ENCODE data around the gene RBM3. TPM values are rescaled to one million over a fixed set of nuclear protein-coding genes. Genes with fewer than 3 reads are reported as not detected.
"Not testable (repeated sequence)": the region's sequence is repeated elsewhere in the genome, so short reads cannot be mapped to it uniquely, and the experiment has no call there.

Gene RBM3
- total RNA-seq (100 to 1,000 TPM in 2 of 4 donors, 10 to 100 TPM in 2; 15.9 to 206 (median 83.2) TPM), polyA plus RNA-seq (100 to 1,000 TPM in 1 of 3 donors, 10 to 100 TPM in 2; 26.4 to 137 (median 68.9) TPM)
- long read RNA-seq, donor 1, transcript RBM3-203 (7 exons, 2,162 nt): major isoform, 12 of 20 reads
- long read RNA-seq, donor 1, partial matches to known transcripts: 0 of 20 reads
- long read RNA-seq, donor 1, other reads (novel, unspliced or antisense): 5 of 20 reads
- long read RNA-seq, donor 2, transcript RBM3-203 (7 exons, 2,162 nt): major isoform, 167 of 192 reads
- long read RNA-seq, donor 2, transcript RBM3-208 (6 exons, 724 nt): minor isoform, 5 of 192 reads
- long read RNA-seq, donor 2, transcript RBM3-204 (8 exons, 1,375 nt): minor isoform, 5 of 192 reads
- long read RNA-seq, donor 2, partial matches to known transcripts: 5 of 192 reads
- long read RNA-seq, donor 2, other reads (novel, unspliced or antisense): 6 of 192 reads

- ATAC-seq (peak; percentile 96 to 98 (median 96)), DNase-seq (peak; percentile 92 to 97)
- TF ChIP-seq, protein P1, sequence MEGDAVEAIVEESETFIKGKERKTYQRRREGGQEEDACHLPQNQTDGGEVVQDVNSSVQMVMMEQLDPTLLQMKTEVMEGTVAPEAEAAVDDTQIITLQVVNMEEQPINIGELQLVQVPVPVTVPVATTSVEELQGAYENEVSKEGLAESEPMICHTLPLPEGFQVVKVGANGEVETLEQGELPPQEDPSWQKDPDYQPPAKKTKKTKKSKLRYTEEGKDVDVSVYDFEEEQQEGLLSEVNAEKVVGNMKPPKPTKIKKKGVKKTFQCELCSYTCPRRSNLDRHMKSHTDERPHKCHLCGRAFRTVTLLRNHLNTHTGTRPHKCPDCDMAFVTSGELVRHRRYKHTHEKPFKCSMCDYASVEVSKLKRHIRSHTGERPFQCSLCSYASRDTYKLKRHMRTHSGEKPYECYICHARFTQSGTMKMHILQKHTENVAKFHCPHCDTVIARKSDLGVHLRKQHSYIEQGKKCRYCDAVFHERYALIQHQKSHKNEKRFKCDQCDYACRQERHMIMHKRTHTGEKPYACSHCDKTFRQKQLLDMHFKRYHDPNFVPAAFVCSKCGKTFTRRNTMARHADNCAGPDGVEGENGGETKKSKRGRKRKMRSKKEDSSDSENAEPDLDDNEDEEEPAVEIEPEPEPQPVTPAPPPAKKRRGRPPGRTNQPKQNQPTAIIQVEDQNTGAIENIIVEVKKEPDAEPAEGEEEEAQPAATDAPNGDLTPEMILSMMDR (IDR thresholded peaks at IDR 0.05): peak; percentile 43
- H3K9me3 ChIP-seq: no peaks in the 10 kb centered on the region
- H3K27ac ChIP-seq: peak within 1 kb of the TSS; percentile 94
- 0 to 37% (median 0%) methylated on average over 47 to 71 of the region's 71 CpGs for WGBS, 3 donors
- intact Hi-C loops (cut with DNase I): no loop called here
- H3K36me3 ChIP-seq (ENCODE audit: insufficient read depth in 1 of 2, low read depth in 1 of 2): peaks cover 10 to 44% of the 10 kb centered on the region in 2 donors
- H3K4me3 ChIP-seq: peak within 1 kb of the TSS; percentile 78
- peaks cover 8% of the 10 kb centered on the region for H3K4me1 ChIP-seq
- no peaks in the 10 kb centered on the region for H3K27me3 ChIP-seq (ENCODE audit: insufficient read depth in 3 of 3, low read length in 2 of 3)
Measured at GRCh38 chrX:48574270-48575266, at the start of gene RBM3. Gene RBM3 (plus strand): TSS chrX:48574484. CDS start chrX:48575181, 697 bp downstream.

- H3K4me3 ChIP-seq; intact Hi-C loops (cut with DNase I); H3K9me3 ChIP-seq; DNase-seq; H3K27me3 ChIP-seq (ENCODE audit: insufficient read depth in 3 of 3, low read length in 2 of 3); ATAC-seq; H3K4me1 ChIP-seq; H3K27ac ChIP-seq: not testable (repeated sequence)
- peaks cover 0 to 12% of the 10 kb centered on the region in 2 donors for H3K36me3 ChIP-seq (ENCODE audit: insufficient read depth in 1 of 2, low read depth in 1 of 2)
- 87 to 90% (median 87%) methylated on average over 8 of the region's 8 CpGs for WGBS, 3 donors
Measured at GRCh38 chrX:48525853-48526252, 48.4 kb upstream of the RBM3 start.

DNA sequence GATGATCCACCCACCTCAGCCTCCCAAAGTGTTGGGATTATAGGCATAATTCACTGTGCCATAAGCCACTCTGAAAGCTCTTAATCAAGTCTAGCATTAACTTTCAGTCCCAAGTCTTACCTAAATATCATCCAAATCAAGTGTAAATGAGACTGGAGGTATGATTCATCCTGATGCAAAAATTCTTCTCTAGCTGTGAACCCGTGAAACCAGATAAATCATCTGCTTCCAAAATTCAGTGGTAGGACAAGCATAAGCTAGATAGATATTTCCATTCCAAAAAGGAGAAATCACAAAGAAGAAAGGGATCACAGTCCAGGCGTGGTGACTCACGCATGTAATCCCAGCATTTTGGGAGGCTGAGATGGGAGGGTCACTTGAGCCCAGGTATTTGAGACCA lies 43.5 kb upstream of the RBM3 start:
- no peak overlapping the region for H3K4me3 ChIP-seq

GRCh38 chrX:48531358-48531959 lies 42.8 kb upstream of the RBM3 start:
- no peaks in the 10 kb centered on the region for H3K27me3 ChIP-seq (ENCODE audit: insufficient read depth in 3 of 3, low read length in 2 of 3)
- no peaks in the 10 kb centered on the region for H3K4me1 ChIP-seq
- H3K36me3 ChIP-seq (ENCODE audit: insufficient read depth in 1 of 2, low read depth in 1 of 2): peaks cover 0 to 12% of the 10 kb centered on the region in 2 donors
- no peak for DNase-seq
- no peak overlapping the region for H3K4me3 ChIP-seq
- H3K27ac ChIP-seq: peak overlapping the region; percentile 30
- peak in 3 of 4 donors; percentile 67 to 80 (median 75) for ATAC-seq
- no peaks in the 10 kb centered on the region for H3K9me3 ChIP-seq
- TF ChIP-seq, protein P1 (IDR thresholded peaks at IDR 0.05): no peak
- intact Hi-C loops (cut with DNase I): no loop called here
- WGBS, 3 donors: 56 to 62% (median 58%) methylated on average over 5 of the region's 5 CpGs

More for the DNA sequence above, 43.5 kb upstream of the RBM3 start:
- Histone ChIP-seq H3K36me3 (ENCODE audit: insufficient read depth in 1 of 2, low read depth in 1 of 2) (peaks cover 0 to 12% of the 10 kb centered on the region in 2 donors), H3K27ac (no peak overlapping the region), H3K9me3 (no peaks in the 10 kb centered on the region), H3K27me3 (ENCODE audit: insufficient read depth in 3 of 3, low read length in 2 of 3) (no peaks in the 10 kb centered on the region), H3K4me1 (no peaks in the 10 kb centered on the region)
- TF ChIP-seq, protein P1 (IDR thresholded peaks at IDR 0.05): no peak
- WGBS, 3 donors: 84 to 92% (median 91%) methylated on average over 3 of the region's 3 CpGs
- ATAC-seq (no peak), DNase-seq (no peak)
- intact Hi-C loops (cut with DNase I): no loop called here
